SK-N-SH (cell line): Measurements from ENCODE around the gene RASSF8. TPM values are rescaled to one million over a fixed set of nuclear protein-coding genes. Genes with fewer than 3 reads are reported as not detected.

ENCODE experiments used
- CTCF ChIA-PET: fragments of 300-600, 350-600 bp; formaldehyde crosslinking; extraction: SDS; loops from one replicate; lab custom pipeline; 2021; lab: Yijun Ruan, JAX
- POLR2A ChIA-PET: fragments of 350-600 bp; sonication (Branson Sonifier 250); formaldehyde crosslinking; extraction: SDS; loops from one replicate; lab custom pipeline; 2020; ENCODE audit warnings: antibody characterized with exemption, inconsistent platforms; lab: Yijun Ruan, JAX
- DNase-seq: peaks from one replicate; pipeline ENCODE4 v3.0.0; 2012
- H2AFZ ChIP-seq: fragments of 200-600 bp; sonication (generic); 2 replicates; pipeline ENCODE4 v1.8.1; 2016; ENCODE audit warnings: antibody characterized with exemption, mild to moderate bottlenecking, low read depth
- H3F3A ChIP-seq: fragments of 200-600 bp; sonication (generic); replicated peaks from 2 replicates; pipeline ENCODE3; 2016; ENCODE audit warnings: antibody characterized with exemption, mild to moderate bottlenecking; ENCODE audit not compliant: insufficient read depth
- H3K27ac ChIP-seq, 2 experiments: fragments of 200-500 bp in 1 of 2; fragments of 200-600 bp in 1 of 2; sonication (Bioruptor generic) in 1 of 2; sonication (generic), shearing (Covaris generic) in 1 of 2; 2 replicates each; pipeline versions ENCODE4 v1.5.1 to v1.6.1; 2014 to 2016; ENCODE audit warnings: low read depth in 2 of 2, inconsistent platforms in 1 of 2, low read length in 1 of 2, mild to moderate bottlenecking in 1 of 2, mixed read lengths in 1 of 2
- H3K27me3 ChIP-seq: fragments of 200-600 bp; sonication (generic), shearing (Covaris generic); 2 replicates; pipeline ENCODE4 v1.6.1; 2016; ENCODE audit warnings: mixed run types; ENCODE audit not compliant: insufficient read depth
- H3K36me3 ChIP-seq, 2 experiments: fragments of 200-500 bp in 1 of 2; fragments of 200-600 bp in 1 of 2; sonication (Bioruptor generic) in 1 of 2; sonication (generic) in 1 of 2; replicated peaks in 1 of 2; 2 replicates each; pipeline versions ENCODE3 to v1.5.1; 2014 to 2016; ENCODE audit warnings: low read length in 1 of 2, mild to moderate bottlenecking in 1 of 2; ENCODE audit not compliant: insufficient read depth in 2 of 2, control insufficient read depth in 1 of 2
- H3K4me1 ChIP-seq, 2 experiments: fragments of 200-500 bp in 1 of 2; fragments of 200-600 bp in 1 of 2; sonication (Bioruptor generic) in 1 of 2; sonication (generic), shearing (Covaris generic) in 1 of 2; 2 replicates each; pipeline versions ENCODE4 v1.5.1 to v1.6.1; 2014 to 2016; ENCODE audit warnings: low read depth in 1 of 2, low read length in 1 of 2, mixed run types in 1 of 2; ENCODE audit not compliant: insufficient read depth in 2 of 2, control insufficient read depth in 1 of 2
- H3K4me2 ChIP-seq: fragments of 200-600 bp; sonication (generic), shearing (Covaris generic); 2 replicates; pipeline ENCODE4 v1.6.1; 2017; ENCODE audit warnings: mixed run types
- H3K4me3 ChIP-seq, 2 experiments: fragments of 200-500 bp in 1 of 2; fragments of 200-600 bp in 1 of 2; sonication (Bioruptor generic) in 1 of 2; sonication (generic), shearing (Covaris generic) in 1 of 2; 2 replicates each; pipeline versions ENCODE4 v1.5.1 to v1.8.1; 2014 to 2016; ENCODE audit warnings: low read depth in 2 of 2, inconsistent platforms in 1 of 2, low read length in 1 of 2, mild to moderate bottlenecking in 1 of 2, mixed read lengths in 1 of 2, moderate library complexity in 1 of 2
- H3K79me2 ChIP-seq: fragments of 200-600 bp; sonication (generic); 2 replicates; pipeline ENCODE4 v1.8.1; 2017; ENCODE audit warnings: mild to moderate bottlenecking; ENCODE audit not compliant: insufficient read depth
- H3K9ac ChIP-seq: fragments of 200-600 bp; sonication (generic); 2 replicates; pipeline ENCODE4 v1.6.1; 2017; ENCODE audit warnings: mixed run types
- H3K9me2 ChIP-seq: fragments of 200-600 bp; sonication (generic); 2 replicates; pipeline ENCODE4 v1.6.1; 2017; ENCODE audit warnings: mixed run types
- H3K9me3 ChIP-seq: fragments of 200-600 bp; sonication (generic); 2 replicates; pipeline ENCODE4 v1.6.1; 2017; ENCODE audit warnings: mixed run types, mild to moderate bottlenecking, moderate library complexity
- H4K20me1 ChIP-seq: fragments of 200-600 bp; sonication (generic); 2 replicates; pipeline ENCODE4 v1.6.1; 2017; ENCODE audit warnings: mild to moderate bottlenecking, mixed run types; ENCODE audit not compliant: insufficient read depth
- ELF1 ChIP-seq: IDR thresholded peaks from 2 replicates; pipeline ENCODE4 v1.4.0; 2012
- EZH2phosphoT487 ChIP-seq: fragments of 200-600 bp; sonication (generic); IDR thresholded peaks from 2 replicates; pipeline ENCODE4 v1.6.1; 2017; ENCODE audit warnings: low read depth, mixed run types, mild to moderate bottlenecking, antibody characterized with exemption, moderate library complexity, borderline replicate concordance
- FOXJ3 ChIP-seq: sonication (generic); formaldehyde crosslinking; IDR thresholded peaks from 2 replicates; pipeline ENCODE4 v1.5.1; 2020; ENCODE audit warnings: mild to moderate bottlenecking, missing genetic modification reagents
- GATA2 ChIP-seq: sonication (generic); formaldehyde crosslinking; IDR thresholded peaks from 2 replicates; pipeline ENCODE4 v1.5.0; 2020; ENCODE audit warnings: mild to moderate bottlenecking, missing genetic modification reagents
- JUND ChIP-seq: IDR thresholded peaks from 2 replicates; pipeline ENCODE4 v1.4.0; 2012
- MEF2A ChIP-seq: IDR thresholded peaks from 2 replicates; pipeline ENCODE4 v1.4.0; 2012; ENCODE audit warnings: low read depth, borderline replicate concordance
- MXI1 ChIP-seq: IDR thresholded peaks from 2 replicates; pipeline ENCODE4 v1.6.1; 2012; ENCODE audit warnings: mild to moderate bottlenecking, low read depth, low read length, improper control_type of control experiment
- NFIC ChIP-seq: IDR thresholded peaks from 2 replicates; pipeline ENCODE4 v1.4.0; 2012; ENCODE audit warnings: borderline replicate concordance
- NRF1 ChIP-seq: IDR thresholded peaks from 2 replicates; pipeline ENCODE4 v1.6.1; 2012; ENCODE audit warnings: low read depth, mild to moderate bottlenecking, low read length
- POLR2AphosphoS5 ChIP-seq: IDR thresholded peaks from 2 replicates; pipeline ENCODE4 v1.6.1; 2012; ENCODE audit warnings: low read depth, low read length
- RAD21 ChIP-seq: IDR thresholded peaks from 2 replicates; pipeline ENCODE4 v1.6.1; 2012; ENCODE audit warnings: mild to moderate bottlenecking, low read length
- RCOR1 ChIP-seq: fragments of 150-350 bp; IDR thresholded peaks from 2 replicates; pipeline ENCODE4 v1.6.1; 2017; ENCODE audit warnings: antibody characterized with exemption, low read length
- TAF1 ChIP-seq: IDR thresholded peaks from 2 replicates; pipeline ENCODE4 v1.6.1; 2012; ENCODE audit warnings: low read depth, mild to moderate bottlenecking, low read length, moderate library complexity, borderline replicate concordance
- WGBS: methylation state at CpG from one replicate; pipeline ENCODE4 v1.1.6; 2017; ENCODE audit warnings: low lambda C conversion rate; 5-methylcytosine and 5-hydroxymethylcytosine counted together
- polyA plus RNA-seq, 3 experiments: library from polyadenylated mRNA; depleted of rRNA; stranded (reverse); fragments of >200 nt; gene quantifications; 2 replicates each; pipeline ENCODE4 v1.2.3, GENCODE V29; 2012
- TF ChIP-seq, protein P1 (sequence below): IDR thresholded peaks from 2 replicates; pipeline ENCODE4 v1.4.0; 2012; ENCODE audit warnings: low read depth, borderline replicate concordance
- TF ChIP-seq, protein P2 (sequence below): fragments of 200-600 bp; sonication (generic); IDR thresholded peaks from 2 replicates; pipeline ENCODE4 v1.6.1; 2017; ENCODE audit warnings: antibody characterized with exemption, mild to moderate bottlenecking, moderate library complexity
- TF ChIP-seq, protein P3 (sequence below): IDR thresholded peaks from 2 replicates; pipeline ENCODE4 v1.4.0; 2012; ENCODE audit warnings: low read depth, borderline replicate concordance
- TF ChIP-seq, protein P4 (sequence below): IDR thresholded peaks from 2 replicates; pipeline ENCODE4 v1.4.0; 2012; ENCODE audit warnings: low read depth
- TF ChIP-seq, protein P5 (sequence below): fragments of 150-350 bp; IDR thresholded peaks from 2 replicates; pipeline ENCODE4 v1.6.1; 2017; ENCODE audit warnings: antibody characterized with exemption, low read length, low read depth, borderline replicate concordance
- TF ChIP-seq, protein P6 (sequence below): IDR thresholded peaks from 2 replicates; pipeline ENCODE4 v1.6.1; 2012; ENCODE audit warnings: mild to moderate bottlenecking, low read depth, low read length, moderate library complexity

The RASSF8 gene
- polyA plus RNA-seq, 1 of the 3 experiments (the other 2 are of a cell fraction), result 15.3 TPM

DNA sequence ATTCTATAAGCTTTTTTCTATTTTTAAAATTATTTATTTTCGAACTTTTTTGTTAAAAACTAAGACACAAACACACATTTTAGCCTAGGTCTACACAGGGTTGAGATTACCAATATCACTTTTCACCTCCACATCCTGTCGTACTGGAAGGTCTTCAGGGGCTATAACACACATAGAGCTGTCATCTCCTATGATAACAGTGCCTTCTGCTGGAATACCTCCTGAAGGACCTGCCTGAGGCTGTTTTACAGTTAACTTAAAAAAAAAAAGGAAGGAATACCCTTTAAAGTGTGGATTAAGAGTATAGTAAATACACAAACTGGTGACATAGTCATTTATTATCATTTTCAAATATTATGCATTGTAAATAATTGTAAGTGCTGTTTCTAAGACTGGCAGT, 43.0 kb downstream of the RASSF8 start:
- Histone ChIP-seq H3K9me2 (no peaks in the 10 kb centered on the region), H4K20me1 (peaks cover 8% of the 10 kb centered on the region), H3F3A (peaks cover 28% of the 10 kb centered on the region), H2AFZ (no peak overlapping the region), H3K36me3 (peaks cover 0 to 17% of the 10 kb centered on the region in 2 experiments), H3K4me3 (no peak overlapping the region), H3K9me3 (peaks cover 10% of the 10 kb centered on the region), H3K4me1 (peaks cover 0 to 19% of the 10 kb centered on the region in 2 experiments; a peak in 3 of 4 replicates), H3K4me2 (no peak overlapping the region), H3K27ac (no peak overlapping the region), H3K79me2 (peaks cover 98% of the 10 kb centered on the region), H3K9ac (no peak overlapping the region), H3K27me3 (no peaks in the 10 kb centered on the region)
- WGBS, result 87% methylated on average over 2 of the region's 2 CpGs
- no peak for DNase-seq
- CTCF ChIA-PET, result interaction anchor here (2.4 kb wide), 1 partner anchor 14 kb away, joined by 6 read pairs; no protein-coding TSS in a partner anchor
- POLR2A ChIA-PET, result no interaction called here
- no peak for TF ChIP-seq TAF1
- TF ChIP-seq, protein P1, sequence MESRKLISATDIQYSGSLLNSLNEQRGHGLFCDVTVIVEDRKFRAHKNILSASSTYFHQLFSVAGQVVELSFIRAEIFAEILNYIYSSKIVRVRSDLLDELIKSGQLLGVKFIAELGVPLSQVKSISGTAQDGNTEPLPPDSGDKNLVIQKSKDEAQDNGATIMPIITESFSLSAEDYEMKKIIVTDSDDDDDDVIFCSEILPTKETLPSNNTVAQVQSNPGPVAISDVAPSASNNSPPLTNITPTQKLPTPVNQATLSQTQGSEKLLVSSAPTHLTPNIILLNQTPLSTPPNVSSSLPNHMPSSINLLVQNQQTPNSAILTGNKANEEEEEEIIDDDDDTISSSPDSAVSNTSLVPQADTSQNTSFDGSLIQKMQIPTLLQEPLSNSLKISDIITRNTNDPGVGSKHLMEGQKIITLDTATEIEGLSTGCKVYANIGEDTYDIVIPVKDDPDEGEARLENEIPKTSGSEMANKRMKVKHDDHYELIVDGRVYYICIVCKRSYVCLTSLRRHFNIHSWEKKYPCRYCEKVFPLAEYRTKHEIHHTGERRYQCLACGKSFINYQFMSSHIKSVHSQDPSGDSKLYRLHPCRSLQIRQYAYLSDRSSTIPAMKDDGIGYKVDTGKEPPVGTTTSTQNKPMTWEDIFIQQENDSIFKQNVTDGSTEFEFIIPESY, result no peak
- TF ChIP-seq MEF2A, result no peak
- TF ChIP-seq GATA2 (CRISPR knock-in tag), result no peak
- no peak for TF ChIP-seq EZH2phosphoT487
- TF ChIP-seq, protein P2, sequence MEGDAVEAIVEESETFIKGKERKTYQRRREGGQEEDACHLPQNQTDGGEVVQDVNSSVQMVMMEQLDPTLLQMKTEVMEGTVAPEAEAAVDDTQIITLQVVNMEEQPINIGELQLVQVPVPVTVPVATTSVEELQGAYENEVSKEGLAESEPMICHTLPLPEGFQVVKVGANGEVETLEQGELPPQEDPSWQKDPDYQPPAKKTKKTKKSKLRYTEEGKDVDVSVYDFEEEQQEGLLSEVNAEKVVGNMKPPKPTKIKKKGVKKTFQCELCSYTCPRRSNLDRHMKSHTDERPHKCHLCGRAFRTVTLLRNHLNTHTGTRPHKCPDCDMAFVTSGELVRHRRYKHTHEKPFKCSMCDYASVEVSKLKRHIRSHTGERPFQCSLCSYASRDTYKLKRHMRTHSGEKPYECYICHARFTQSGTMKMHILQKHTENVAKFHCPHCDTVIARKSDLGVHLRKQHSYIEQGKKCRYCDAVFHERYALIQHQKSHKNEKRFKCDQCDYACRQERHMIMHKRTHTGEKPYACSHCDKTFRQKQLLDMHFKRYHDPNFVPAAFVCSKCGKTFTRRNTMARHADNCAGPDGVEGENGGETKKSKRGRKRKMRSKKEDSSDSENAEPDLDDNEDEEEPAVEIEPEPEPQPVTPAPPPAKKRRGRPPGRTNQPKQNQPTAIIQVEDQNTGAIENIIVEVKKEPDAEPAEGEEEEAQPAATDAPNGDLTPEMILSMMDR, result 0 out of 2 replicates have a peak, but pooled peaks have one; percentile 10
- TF ChIP-seq MXI1, result no peak

DNA sequence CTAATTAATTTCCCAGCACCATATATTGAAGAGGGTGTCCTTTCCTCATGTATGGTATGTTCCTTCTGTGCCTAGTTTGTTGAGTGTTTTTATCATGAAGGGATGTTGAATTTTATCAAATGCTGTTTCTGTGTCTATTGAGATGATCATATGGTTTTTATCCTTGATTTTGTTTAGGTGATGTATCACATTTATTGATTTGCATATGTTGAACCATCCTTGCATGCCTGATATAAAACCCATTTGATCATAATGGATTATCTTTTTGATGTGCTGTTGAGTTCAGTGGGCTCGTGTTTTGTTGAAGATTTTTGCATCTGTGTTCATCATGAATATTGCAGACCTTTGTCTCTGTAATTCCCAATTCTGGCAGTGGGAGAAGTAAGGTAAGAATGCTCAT, 44.6 kb downstream of the RASSF8 start:
- peaks cover 0 to 17% of the 10 kb centered on the region in 2 experiments for H3K36me3 ChIP-seq
- peaks cover 100% of the 10 kb centered on the region for H3K79me2 ChIP-seq
- no peaks in the 10 kb centered on the region for H3K27me3 ChIP-seq
- DNase-seq, result no peak
- H3K4me1 ChIP-seq, result peaks cover 4 to 7% of the 10 kb centered on the region in 2 experiments; a peak in 2 of 4 replicates
- H3K4me2 ChIP-seq, result no peak overlapping the region
- no peak overlapping the region for H2AFZ ChIP-seq
- H3K9me3 ChIP-seq, result peaks cover 10% of the 10 kb centered on the region
- no peaks in the 10 kb centered on the region for H3K9me2 ChIP-seq
- H4K20me1 ChIP-seq, result peaks cover 17% of the 10 kb centered on the region
- H3K4me3 ChIP-seq, result no peak overlapping the region
- 93% methylated on average over 1 of the region's 1 CpG for WGBS
- POLR2A ChIA-PET, result no interaction called here
- CTCF ChIA-PET, result interaction anchor here (1.2 kb wide), 1 partner anchor 9 kb away, joined by 3 read pairs; no protein-coding TSS in a partner anchor
- H3K27ac ChIP-seq, result no peak overlapping the region
- H3F3A ChIP-seq, result peaks cover 18% of the 10 kb centered on the region
- H3K9ac ChIP-seq, result no peak overlapping the region
- TF ChIP-seq JUND (no peak), MXI1 (no peak), FOXJ3 (CRISPR knock-in tag) (no peak), NRF1 (no peak), POLR2AphosphoS5 (no peak), RCOR1 (no peak), RAD21 (no peak), ELF1 (no peak), NFIC (no peak), EZH2phosphoT487 (no peak)
- TF ChIP-seq, protein P3, sequence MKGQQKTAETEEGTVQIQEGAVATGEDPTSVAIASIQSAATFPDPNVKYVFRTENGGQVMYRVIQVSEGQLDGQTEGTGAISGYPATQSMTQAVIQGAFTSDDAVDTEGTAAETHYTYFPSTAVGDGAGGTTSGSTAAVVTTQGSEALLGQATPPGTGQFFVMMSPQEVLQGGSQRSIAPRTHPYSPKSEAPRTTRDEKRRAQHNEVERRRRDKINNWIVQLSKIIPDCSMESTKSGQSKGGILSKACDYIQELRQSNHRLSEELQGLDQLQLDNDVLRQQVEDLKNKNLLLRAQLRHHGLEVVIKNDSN, result no peak
- TF ChIP-seq, protein P4, sequence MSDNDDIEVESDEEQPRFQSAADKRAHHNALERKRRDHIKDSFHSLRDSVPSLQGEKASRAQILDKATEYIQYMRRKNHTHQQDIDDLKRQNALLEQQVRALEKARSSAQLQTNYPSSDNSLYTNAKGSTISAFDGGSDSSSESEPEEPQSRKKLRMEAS, result no peak
- TF ChIP-seq, protein P5, sequence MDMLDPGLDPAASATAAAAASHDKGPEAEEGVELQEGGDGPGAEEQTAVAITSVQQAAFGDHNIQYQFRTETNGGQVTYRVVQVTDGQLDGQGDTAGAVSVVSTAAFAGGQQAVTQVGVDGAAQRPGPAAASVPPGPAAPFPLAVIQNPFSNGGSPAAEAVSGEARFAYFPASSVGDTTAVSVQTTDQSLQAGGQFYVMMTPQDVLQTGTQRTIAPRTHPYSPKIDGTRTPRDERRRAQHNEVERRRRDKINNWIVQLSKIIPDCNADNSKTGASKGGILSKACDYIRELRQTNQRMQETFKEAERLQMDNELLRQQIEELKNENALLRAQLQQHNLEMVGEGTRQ, result no peak
- TF ChIP-seq, protein P6, sequence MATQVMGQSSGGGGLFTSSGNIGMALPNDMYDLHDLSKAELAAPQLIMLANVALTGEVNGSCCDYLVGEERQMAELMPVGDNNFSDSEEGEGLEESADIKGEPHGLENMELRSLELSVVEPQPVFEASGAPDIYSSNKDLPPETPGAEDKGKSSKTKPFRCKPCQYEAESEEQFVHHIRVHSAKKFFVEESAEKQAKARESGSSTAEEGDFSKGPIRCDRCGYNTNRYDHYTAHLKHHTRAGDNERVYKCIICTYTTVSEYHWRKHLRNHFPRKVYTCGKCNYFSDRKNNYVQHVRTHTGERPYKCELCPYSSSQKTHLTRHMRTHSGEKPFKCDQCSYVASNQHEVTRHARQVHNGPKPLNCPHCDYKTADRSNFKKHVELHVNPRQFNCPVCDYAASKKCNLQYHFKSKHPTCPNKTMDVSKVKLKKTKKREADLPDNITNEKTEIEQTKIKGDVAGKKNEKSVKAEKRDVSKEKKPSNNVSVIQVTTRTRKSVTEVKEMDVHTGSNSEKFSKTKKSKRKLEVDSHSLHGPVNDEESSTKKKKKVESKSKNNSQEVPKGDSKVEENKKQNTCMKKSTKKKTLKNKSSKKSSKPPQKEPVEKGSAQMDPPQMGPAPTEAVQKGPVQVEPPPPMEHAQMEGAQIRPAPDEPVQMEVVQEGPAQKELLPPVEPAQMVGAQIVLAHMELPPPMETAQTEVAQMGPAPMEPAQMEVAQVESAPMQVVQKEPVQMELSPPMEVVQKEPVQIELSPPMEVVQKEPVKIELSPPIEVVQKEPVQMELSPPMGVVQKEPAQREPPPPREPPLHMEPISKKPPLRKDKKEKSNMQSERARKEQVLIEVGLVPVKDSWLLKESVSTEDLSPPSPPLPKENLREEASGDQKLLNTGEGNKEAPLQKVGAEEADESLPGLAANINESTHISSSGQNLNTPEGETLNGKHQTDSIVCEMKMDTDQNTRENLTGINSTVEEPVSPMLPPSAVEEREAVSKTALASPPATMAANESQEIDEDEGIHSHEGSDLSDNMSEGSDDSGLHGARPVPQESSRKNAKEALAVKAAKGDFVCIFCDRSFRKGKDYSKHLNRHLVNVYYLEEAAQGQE, result no peak
